NCI-H2227 (cell line): ENCODE data around the gene PDE4DIP.
"Not testable (repeated sequence)": the region's sequence is repeated elsewhere in the genome, so short reads cannot be mapped to it uniquely, and the experiment has no call there.

Experiments
- DNase-seq: peaks from one replicate; lab custom pipeline; 2025; ENCODE audit not compliant: unreplicated experiment; lab: John Stamatoyannopoulos, UW

The PDE4DIP gene

GRCh38 chr1:149064611-149065010 is 220.4 kb downstream of the PDE4DIP start:
- DNase-seq: not testable (repeated sequence)

GRCh38 chr1:149075505-149076127 is 231.4 kb downstream of the PDE4DIP start:
- not testable (repeated sequence) for DNase-seq
